B cell (primary cell): Measurements from ENCODE around the gene WTIP. TPM values are rescaled to one million over a fixed set of nuclear protein-coding genes. Genes with fewer than 3 reads are reported as not detected.

Experiments
- ATAC-seq: fragments of 200-7000 bp; cut with Tn5 transposase; one replicate; pipeline ENCODE4 v1.10.0; 2021; ENCODE audit warnings: low read depth, mild to moderate bottlenecking, moderate number of reproducible peaks, moderate library complexity
- CTCF ChIA-PET: fragments of 350-600 bp; sonication (Branson Sonifier 250); formaldehyde crosslinking; loops from one replicate; lab custom pipeline; 2021; ENCODE audit warnings: antibody characterized with exemption, inconsistent platforms; lab: Charles Lee
- POLR2A ChIA-PET: fragments of 350-600 bp; sonication (Branson Sonifier 250); formaldehyde crosslinking; loops from one replicate; lab custom pipeline; 2021; ENCODE audit warnings: antibody characterized with exemption; lab: Charles Lee
- DNase-seq: peaks from one replicate; pipeline ENCODE4 v3.0.0; 2013
- H2AFZ ChIP-seq: 2 replicates; pipeline ENCODE4 v1.6.1; 2012; ENCODE audit warnings: mild to moderate bottlenecking, low read depth, low read length; ENCODE audit not compliant: insufficient read depth, poor library complexity, severe bottlenecking
- H3K27ac ChIP-seq, 2 donors: 1 replicate in 1 of 2; 2 replicates in 1 of 2; pipeline ENCODE4 v1.5.1; 2012 to 2013; ENCODE audit warnings: low read length in 2 of 2, mild to moderate bottlenecking in 2 of 2, moderate library complexity in 1 of 2
- H3K27me3 ChIP-seq, 4 experiments: fragments of 200-600 bp in 1 of 4; sonication (generic) in 1 of 4; replicated peaks in 1 of 4; 1 replicate in 2 of 4; 2 replicates in 2 of 4; pipeline versions ENCODE4 v1.6.1 to v1.7.0; 2013 to 2016; ENCODE audit warnings: low read length in 3 of 4, mild to moderate bottlenecking in 2 of 4, mixed read lengths in 1 of 4, moderate library complexity in 1 of 4; ENCODE audit not compliant: insufficient read depth in 4 of 4, control insufficient read depth in 3 of 4; ENCODE audit errors: control extremely low read depth in 1 of 4
- H3K36me3 ChIP-seq, 2 experiments: replicated peaks in 1 of 2; 1 replicate in 1 of 2; 2 replicates in 1 of 2; pipeline versions ENCODE4 v1.6.1 to v1.7.1; 2013; ENCODE audit warnings: low read length in 1 of 2; ENCODE audit not compliant: insufficient read depth in 2 of 2, control insufficient read depth in 1 of 2; ENCODE audit errors: control extremely low read depth in 1 of 2, extremely low read depth in 1 of 2
- H3K4me1 ChIP-seq, 2 donors: fragments of 200-600 bp in 1 of 2; sonication (generic) in 1 of 2; 1 replicate in 1 of 2; 2 replicates in 1 of 2; pipeline versions ENCODE4 v1.5.1 to v1.6.1; 2013 to 2017; ENCODE audit warnings: low read length in 2 of 2; ENCODE audit not compliant: control insufficient read depth in 2 of 2, insufficient read depth in 2 of 2
- H3K4me2 ChIP-seq: replicated peaks from 2 replicates; pipeline ENCODE3; 2012; ENCODE audit warnings: mild to moderate bottlenecking, low read depth, low read length; ENCODE audit not compliant: poor library complexity, severe bottlenecking
- H3K4me3 ChIP-seq, 5 experiments: fragments of 200-600 bp in 1 of 5; sonication (generic) in 1 of 5; 1 replicate in 3 of 5; 2 replicates in 2 of 5; pipeline versions ENCODE4 v1.5.1 to v1.7.0; 2011 to 2016; ENCODE audit warnings: low read length in 4 of 5, mild to moderate bottlenecking in 4 of 5, low read depth in 2 of 5, control low read depth in 1 of 5, moderate library complexity in 1 of 5; ENCODE audit not compliant: insufficient read depth in 1 of 5; ENCODE audit errors: control extremely low read depth in 1 of 5, extremely low read depth in 1 of 5
- H3K79me2 ChIP-seq: fragments of 200-600 bp; sonication (generic); one replicate; pipeline ENCODE4 v1.6.0; 2016; ENCODE audit warnings: low read length; ENCODE audit not compliant: control insufficient read depth, insufficient read depth
- H3K9ac ChIP-seq: fragments of 200-600 bp; sonication (generic); 2 replicates; pipeline ENCODE4 v1.6.1; 2017; ENCODE audit warnings: mild to moderate bottlenecking, low read length, moderate library complexity
- H3K9me3 ChIP-seq, 3 donors: one replicate each; pipeline versions ENCODE4 v1.6.1 to v1.7.1; 2013; ENCODE audit warnings: low read length in 2 of 3; ENCODE audit not compliant: control insufficient read depth in 2 of 3, insufficient read depth in 1 of 3; ENCODE audit errors: control extremely low read depth in 1 of 3
- H4K20me1 ChIP-seq: 2 replicates; pipeline ENCODE4 v1.6.0; 2012; ENCODE audit warnings: mild to moderate bottlenecking, low read length; ENCODE audit not compliant: insufficient read depth, control insufficient read depth, poor library complexity, severe bottlenecking
- H3K27ac Mint-ChIP-seq: one replicate; pipeline ENCODE4 v1.8.0; 2021; ENCODE audit warnings: mixed read lengths
- H3K27me3 Mint-ChIP-seq: one replicate; pipeline ENCODE4 v1.8.0; 2021; ENCODE audit warnings: mixed read lengths
- H3K4me1 Mint-ChIP-seq: one replicate; pipeline ENCODE4 v1.8.0; 2021; ENCODE audit warnings: mixed read lengths
- H3K4me3 Mint-ChIP-seq: one replicate; pipeline ENCODE4 v1.8.0; 2021; ENCODE audit warnings: mixed read lengths
- H3K9me3 Mint-ChIP-seq: one replicate; pipeline ENCODE4 v1.8.0; 2022; ENCODE audit warnings: mixed read lengths; ENCODE audit not compliant: insufficient read depth
- EZH2 ChIP-seq: IDR thresholded peaks from 2 replicates; pipeline ENCODE4 v1.6.1; 2012; ENCODE audit warnings: borderline replicate concordance, low read depth, mild to moderate bottlenecking, moderate library complexity, low read length; ENCODE audit not compliant: insufficient read depth, poor library complexity, severe bottlenecking
- WGBS: methylation state at CpG from one replicate; pipeline ENCODE4 v1.1.5; 2013; ENCODE audit warnings: missing lambda C conversion rate; ENCODE audit not compliant: insufficient coverage; 5-methylcytosine and 5-hydroxymethylcytosine counted together
- intact Hi-C: fragments of 100-400 bp; cut with micrococcal nuclease; formaldehyde crosslinking; loops from one replicate; pipeline ENCODE4 v1.10.0; 2022
- polyA plus RNA-seq: library from polyadenylated mRNA; depleted of rRNA; stranded (reverse); fragments of >200 nt; gene quantifications from 2 replicates; pipeline ENCODE4 v1.2.3, GENCODE V29; 2012
- total RNA-seq, 2 donors: library from RNA; stranded (reverse); fragments of 120-200 nt in 1 of 2; gene quantifications; 1 replicate in 1 of 2; 2 replicates in 1 of 2; pipeline versions ENCODE4 v1.2.3 to v1.2.4, GENCODE V29; 2013 to 2022
- TF ChIP-seq, protein P1 (sequence below): fragments of 200-600 bp; IDR thresholded peaks from one replicate; pipeline ENCODE4 v1.8.0; 2022; ENCODE audit warnings: antibody characterized with exemption, mild to moderate bottlenecking

Gene WTIP
- total and polyA plus RNA-seq, 2 donors (not counting 1 experiment from before 2014, with no cell fraction given) = 0.18 to 0.30 TPM

DNA sequence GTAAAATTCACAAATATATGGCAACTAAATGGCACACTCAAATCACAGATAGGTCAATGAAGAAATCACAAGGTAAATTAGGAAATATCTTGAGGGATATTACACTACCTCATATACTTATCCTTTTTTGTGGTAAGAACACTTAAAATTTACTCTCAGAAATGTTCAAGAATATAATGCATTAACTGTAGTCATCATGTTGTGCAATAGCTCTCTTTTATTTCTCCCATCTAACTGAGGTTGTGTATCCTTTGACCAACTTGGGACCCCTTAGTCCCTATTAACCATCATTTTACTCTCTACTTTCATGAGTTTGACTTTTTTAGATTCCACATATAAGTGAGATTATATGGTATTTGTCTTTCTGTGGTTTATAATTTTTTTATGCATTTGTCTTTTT is 52.6 kb downstream of the WTIP start:
- H3K9me3 ChIP-seq = no peaks in the 10 kb centered on the region
- H3K4me1 Mint-ChIP-seq = no peaks in the 10 kb centered on the region
- H3K9ac ChIP-seq = no peak overlapping the region
- POLR2A ChIA-PET = no interaction called here
- no peak overlapping the region for H2AFZ ChIP-seq
- H3K4me1 ChIP-seq = no peaks in the 10 kb centered on the region
- TF ChIP-seq, protein P1, sequence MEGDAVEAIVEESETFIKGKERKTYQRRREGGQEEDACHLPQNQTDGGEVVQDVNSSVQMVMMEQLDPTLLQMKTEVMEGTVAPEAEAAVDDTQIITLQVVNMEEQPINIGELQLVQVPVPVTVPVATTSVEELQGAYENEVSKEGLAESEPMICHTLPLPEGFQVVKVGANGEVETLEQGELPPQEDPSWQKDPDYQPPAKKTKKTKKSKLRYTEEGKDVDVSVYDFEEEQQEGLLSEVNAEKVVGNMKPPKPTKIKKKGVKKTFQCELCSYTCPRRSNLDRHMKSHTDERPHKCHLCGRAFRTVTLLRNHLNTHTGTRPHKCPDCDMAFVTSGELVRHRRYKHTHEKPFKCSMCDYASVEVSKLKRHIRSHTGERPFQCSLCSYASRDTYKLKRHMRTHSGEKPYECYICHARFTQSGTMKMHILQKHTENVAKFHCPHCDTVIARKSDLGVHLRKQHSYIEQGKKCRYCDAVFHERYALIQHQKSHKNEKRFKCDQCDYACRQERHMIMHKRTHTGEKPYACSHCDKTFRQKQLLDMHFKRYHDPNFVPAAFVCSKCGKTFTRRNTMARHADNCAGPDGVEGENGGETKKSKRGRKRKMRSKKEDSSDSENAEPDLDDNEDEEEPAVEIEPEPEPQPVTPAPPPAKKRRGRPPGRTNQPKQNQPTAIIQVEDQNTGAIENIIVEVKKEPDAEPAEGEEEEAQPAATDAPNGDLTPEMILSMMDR = no peak
- TF ChIP-seq EZH2 = no peak
- no peaks in the 10 kb centered on the region for H3K36me3 ChIP-seq
- H3K27ac Mint-ChIP-seq = no peak overlapping the region
- H4K20me1 ChIP-seq = no peaks in the 10 kb centered on the region
- no peak overlapping the region for H3K4me2 ChIP-seq
- no peaks in the 10 kb centered on the region for H3K79me2 ChIP-seq
- H3K27me3 ChIP-seq = peaks cover 0 to 6% (median 3%) of the 10 kb centered on the region in 4 experiments
- CTCF ChIA-PET = no interaction called here
- no peak for DNase-seq
- ATAC-seq = no peak
- no peaks in the 10 kb centered on the region for H3K9me3 Mint-ChIP-seq
- no peak overlapping the region for H3K4me3 ChIP-seq
- no peak overlapping the region for H3K4me3 Mint-ChIP-seq
- intact Hi-C loops = no loop called here
- peaks cover 48% of the 10 kb centered on the region for H3K27me3 Mint-ChIP-seq
- H3K27ac ChIP-seq = no peak overlapping the region

DNA sequence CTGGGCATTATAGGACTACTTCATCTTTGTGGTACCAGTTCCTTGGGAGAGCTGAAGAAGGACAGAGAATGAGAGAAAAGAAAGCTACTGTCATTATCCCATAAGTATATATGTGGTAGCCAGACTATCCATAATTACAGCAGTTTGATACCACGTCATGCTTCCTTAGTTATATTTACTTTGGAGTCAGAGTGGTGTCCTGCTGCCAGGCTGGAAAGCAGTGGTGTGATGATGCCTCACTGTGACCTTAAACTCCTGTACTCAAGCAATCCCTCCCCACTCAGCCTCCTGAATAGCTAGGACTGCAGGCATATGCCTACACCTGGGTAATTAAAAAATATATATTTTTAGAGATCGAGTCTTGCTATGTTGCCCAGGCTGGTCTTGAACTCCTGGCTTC is 57.8 kb downstream of the WTIP start:
- Histone ChIP-seq H3K36me3 (no peaks in the 10 kb centered on the region), H4K20me1 (no peaks in the 10 kb centered on the region), H3K9me3 (peaks cover 0 to 8% (median 7%) of the 10 kb centered on the region in 3 donors), H3K79me2 (no peaks in the 10 kb centered on the region), H2AFZ (no peak overlapping the region), H3K4me1 (no peaks in the 10 kb centered on the region), H3K4me3 (no peak overlapping the region), H3K4me2 (no peak overlapping the region), H3K27me3 (peaks cover 0 to 3% (median 1%) of the 10 kb centered on the region in 4 experiments), H3K27ac (no peak overlapping the region), H3K9ac (no peak overlapping the region)
- DNase-seq (no peak), ATAC-seq (no peak)
- peaks cover 7% of the 10 kb centered on the region for H3K9me3 Mint-ChIP-seq
- H3K4me3 Mint-ChIP-seq = no peak overlapping the region
- no peaks in the 10 kb centered on the region for H3K4me1 Mint-ChIP-seq
- no CpG with 5 or more reads among the region's 2 CpGs for WGBS
- intact Hi-C loops = no loop called here
- H3K27ac Mint-ChIP-seq = no peak overlapping the region
- TF ChIP-seq, protein P1 = no peak
- TF ChIP-seq EZH2 = no peak
- ChIA-PET POLR2A (no interaction called here), CTCF (interaction anchor here (0.7 kb wide), 1 partner anchor 473 kb away, joined by 3 read pairs; no protein-coding TSS in a partner anchor)
- peaks cover 33% of the 10 kb centered on the region for H3K27me3 Mint-ChIP-seq
